ENCODE measurements around the gene ZNFX1.

ZNFX1 gene

GRCh38 chr20:49260218-49260617 lies 17.6 kb downstream of the ZNFX1 start:
- H3K36me3 Mint-ChIP-seq (ENCODE audit: low read depth), result peaks cover 73% of the 10 kb centered on the region
- no peaks in the 10 kb centered on the region for H3K27me3 Mint-ChIP-seq (ENCODE audit: low read depth)
- H3K4me3 Mint-ChIP-seq, result no peak overlapping the region
- H3K4me1 Mint-ChIP-seq (ENCODE audit: low read depth), result peaks cover 5% of the 10 kb centered on the region
- no peak overlapping the region for H3K27ac Mint-ChIP-seq
- no peaks in the 10 kb centered on the region for H3K9me3 Mint-ChIP-seq

DNA sequence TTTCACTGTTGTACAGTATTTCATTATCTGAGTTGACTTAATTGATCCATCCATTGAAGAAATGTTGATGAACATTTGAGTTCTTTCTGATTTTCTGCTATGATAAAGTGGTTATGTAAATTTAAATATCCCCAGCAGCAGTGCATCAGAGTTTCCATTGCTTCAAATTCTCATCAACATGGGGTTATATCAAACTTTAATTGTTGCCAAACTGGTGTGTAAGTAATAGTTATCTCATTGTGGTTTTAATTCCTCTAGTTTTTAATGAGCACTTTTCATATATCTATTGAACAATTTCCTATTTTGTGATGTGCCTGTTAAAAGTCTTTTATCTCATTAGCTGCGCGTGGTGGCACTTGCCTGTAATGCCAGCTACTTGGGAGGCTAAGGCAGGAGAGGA lies 18.1 kb downstream of the ZNFX1 start:
- Mint-ChIP-seq H3K4me3 (no peak overlapping the region), H3K36me3 (ENCODE audit: low read depth) (peaks cover 70% of the 10 kb centered on the region)

DNA sequence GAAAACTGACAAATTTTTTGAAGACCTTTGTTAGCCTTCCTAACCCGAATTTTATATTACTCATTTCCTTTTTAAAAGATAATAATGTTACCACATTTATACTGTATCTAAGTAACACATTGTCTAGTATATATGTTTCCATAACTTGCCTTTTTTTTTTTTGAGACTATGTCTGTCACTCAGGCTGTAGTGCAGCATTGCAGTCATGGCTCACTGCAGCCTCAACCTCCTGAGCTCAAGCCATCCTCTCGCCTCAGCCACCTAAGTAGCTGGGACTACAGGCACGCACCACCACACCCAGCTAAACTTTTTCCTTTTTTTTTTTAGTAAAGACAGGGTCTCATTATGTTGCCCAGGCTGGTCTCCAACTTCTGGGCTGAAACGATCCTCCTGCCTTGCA lies 18.6 kb downstream of the ZNFX1 start:
- Mint-ChIP-seq H3K27ac (no peak overlapping the region), H3K36me3 (ENCODE audit: low read depth) (peaks cover 69% of the 10 kb centered on the region), H3K9me3 (no peaks in the 10 kb centered on the region), H3K4me1 (ENCODE audit: low read depth) (peaks cover 5% of the 10 kb centered on the region), H3K4me3 (no peak overlapping the region), H3K27me3 (ENCODE audit: low read depth) (no peaks in the 10 kb centered on the region)

More for the DNA sequence above, 18.1 kb downstream of the ZNFX1 start:
- Mint-ChIP-seq H3K27me3 (ENCODE audit: low read depth) (no peaks in the 10 kb centered on the region), H3K9me3 (no peaks in the 10 kb centered on the region), H3K4me1 (ENCODE audit: low read depth) (peaks cover 5% of the 10 kb centered on the region), H3K27ac (no peak overlapping the region)

- H3K27ac Mint-ChIP-seq, result no peak overlapping the region
- no peaks in the 10 kb centered on the region for H3K9me3 Mint-ChIP-seq
- no peak overlapping the region for H3K4me3 Mint-ChIP-seq
- peaks cover 68% of the 10 kb centered on the region for H3K36me3 Mint-ChIP-seq (ENCODE audit: low read depth)
- no peaks in the 10 kb centered on the region for H3K27me3 Mint-ChIP-seq (ENCODE audit: low read depth)
- H3K4me1 Mint-ChIP-seq (ENCODE audit: low read depth), result peaks cover 2% of the 10 kb centered on the region
Measured at GRCh38 chr20:49256261-49256660, 21.6 kb downstream of the ZNFX1 start.

- H3K4me3 Mint-ChIP-seq, result no peak overlapping the region
- no peak overlapping the region for H3K27ac Mint-ChIP-seq
- H3K27me3 Mint-ChIP-seq (ENCODE audit: low read depth), result no peaks in the 10 kb centered on the region
- no peaks in the 10 kb centered on the region for H3K4me1 Mint-ChIP-seq (ENCODE audit: low read depth)
- H3K36me3 Mint-ChIP-seq (ENCODE audit: low read depth), result peaks cover 68% of the 10 kb centered on the region
- no peaks in the 10 kb centered on the region for H3K9me3 Mint-ChIP-seq
Measured at GRCh38 chr20:49252556-49253350, 25.1 kb downstream of the ZNFX1 start.

GRCh38 chr20:49248879-49249665 lies 28.8 kb downstream of the ZNFX1 start:
- Mint-ChIP-seq H3K4me3 (no peak overlapping the region), H3K27me3 (ENCODE audit: low read depth) (no peaks in the 10 kb centered on the region), H3K36me3 (ENCODE audit: low read depth) (peaks cover 56% of the 10 kb centered on the region), H3K4me1 (ENCODE audit: low read depth) (peaks cover 2% of the 10 kb centered on the region), H3K9me3 (no peaks in the 10 kb centered on the region), H3K27ac (no peak overlapping the region)

- Mint-ChIP-seq H3K27me3 (ENCODE audit: low read depth) (no peaks in the 10 kb centered on the region), H3K9me3 (no peaks in the 10 kb centered on the region), H3K27ac (no peak overlapping the region), H3K4me1 (ENCODE audit: low read depth) (peaks cover 2% of the 10 kb centered on the region), H3K4me3 (no peak overlapping the region), H3K36me3 (ENCODE audit: low read depth) (peaks cover 55% of the 10 kb centered on the region)
Measured at GRCh38 chr20:49248301-49248700, 29.6 kb downstream of the ZNFX1 start.

- no peak overlapping the region for H3K4me3 Mint-ChIP-seq
- H3K9me3 Mint-ChIP-seq, result no peaks in the 10 kb centered on the region
- peaks cover 54% of the 10 kb centered on the region for H3K36me3 Mint-ChIP-seq (ENCODE audit: low read depth)
- peaks cover 2% of the 10 kb centered on the region for H3K4me1 Mint-ChIP-seq (ENCODE audit: low read depth)
- no peak overlapping the region for H3K27ac Mint-ChIP-seq
- no peaks in the 10 kb centered on the region for H3K27me3 Mint-ChIP-seq (ENCODE audit: low read depth)
Measured at GRCh38 chr20:49247792-49248191, 30.1 kb downstream of the ZNFX1 start.

- H3K27me3 Mint-ChIP-seq (ENCODE audit: low read depth), result no peaks in the 10 kb centered on the region
- H3K36me3 Mint-ChIP-seq (ENCODE audit: low read depth), result peaks cover 53% of the 10 kb centered on the region
- no peak overlapping the region for H3K4me3 Mint-ChIP-seq
- H3K9me3 Mint-ChIP-seq, result no peaks in the 10 kb centered on the region
- H3K27ac Mint-ChIP-seq, result no peak overlapping the region
- H3K4me1 Mint-ChIP-seq (ENCODE audit: low read depth), result peaks cover 2% of the 10 kb centered on the region
Measured at GRCh38 chr20:49247169-49247723, 30.6 kb downstream of the ZNFX1 start.

DNA sequence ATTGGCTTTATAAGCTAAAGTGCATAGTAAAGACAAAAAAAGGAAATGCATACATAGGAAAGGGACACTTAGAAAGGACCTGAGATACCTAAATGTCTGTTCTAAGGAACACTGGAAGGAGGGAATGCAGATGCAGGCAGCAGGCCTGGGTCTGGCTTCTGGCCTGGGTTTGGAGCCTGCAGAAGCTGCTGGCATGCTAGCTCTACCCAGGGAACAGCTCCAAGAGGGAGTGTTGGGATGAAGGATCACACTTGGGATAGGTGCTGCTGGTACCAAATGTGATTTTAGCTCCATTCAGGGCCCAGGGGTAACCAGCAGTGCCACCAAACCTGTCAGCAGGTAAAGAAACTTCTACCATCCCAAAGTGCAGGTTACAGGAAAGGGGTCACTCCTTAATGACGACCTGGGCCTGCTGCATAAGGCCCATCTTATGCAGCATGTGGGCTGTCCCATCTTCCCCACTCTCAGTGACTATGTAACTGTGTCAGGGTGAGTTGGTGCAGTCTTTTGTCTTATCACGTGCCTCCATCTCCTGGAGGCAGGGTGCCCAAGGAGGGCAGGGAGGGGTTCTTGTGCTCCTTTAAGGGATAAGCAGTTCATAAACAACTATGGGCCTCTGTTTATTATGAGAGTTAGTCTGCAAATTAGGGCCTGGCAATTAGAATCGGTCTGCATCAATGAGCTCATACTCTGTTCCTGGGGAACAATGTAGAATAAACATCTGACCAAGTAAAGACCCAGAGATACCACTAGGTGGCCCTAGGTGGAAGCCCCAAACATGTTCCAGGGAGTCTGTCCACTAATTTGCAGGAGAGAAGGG lies 31.7 kb downstream of the ZNFX1 start:
- Mint-ChIP-seq H3K27ac (no peak overlapping the region), H3K27me3 (ENCODE audit: low read depth) (no peaks in the 10 kb centered on the region), H3K36me3 (ENCODE audit: low read depth) (peaks cover 55% of the 10 kb centered on the region), H3K4me3 (no peak overlapping the region), H3K9me3 (no peaks in the 10 kb centered on the region), H3K4me1 (ENCODE audit: low read depth) (peaks cover 2% of the 10 kb centered on the region)

GRCh38 chr20:49237531-49237930 lies 40.3 kb downstream of the ZNFX1 start:
- Mint-ChIP-seq H3K4me1 (ENCODE audit: low read depth) (peaks cover 2% of the 10 kb centered on the region), H3K27me3 (ENCODE audit: low read depth) (no peaks in the 10 kb centered on the region), H3K36me3 (ENCODE audit: low read depth) (peaks cover 54% of the 10 kb centered on the region), H3K9me3 (no peaks in the 10 kb centered on the region), H3K4me3 (no peak overlapping the region), H3K27ac (no peak overlapping the region)

DNA sequence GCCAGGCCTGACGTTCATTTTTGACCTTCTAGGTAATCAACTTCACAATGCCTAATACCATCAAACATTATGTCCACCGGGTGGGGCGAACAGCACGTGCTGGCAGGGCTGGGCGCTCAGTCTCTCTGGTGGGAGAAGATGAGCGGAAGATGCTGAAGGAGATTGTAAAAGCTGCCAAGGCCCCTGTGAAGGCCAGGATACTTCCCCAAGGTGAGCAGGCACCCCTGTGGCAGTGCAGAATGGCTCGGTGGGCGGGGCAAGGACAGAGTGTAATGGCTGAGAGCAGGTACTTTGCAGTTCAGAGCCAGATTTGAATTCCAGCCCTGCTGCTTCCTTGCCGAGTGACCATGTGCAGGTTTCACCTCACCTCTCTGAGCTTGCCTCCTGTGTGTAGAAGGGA lies 41.6 kb downstream of the ZNFX1 start:
- Mint-ChIP-seq H3K36me3 (ENCODE audit: low read depth) (peaks cover 48% of the 10 kb centered on the region), H3K27ac (no peak overlapping the region), H3K4me3 (no peak overlapping the region), H3K4me1 (ENCODE audit: low read depth) (peaks cover 2% of the 10 kb centered on the region), H3K27me3 (ENCODE audit: low read depth) (no peaks in the 10 kb centered on the region), H3K9me3 (no peaks in the 10 kb centered on the region)

DNA sequence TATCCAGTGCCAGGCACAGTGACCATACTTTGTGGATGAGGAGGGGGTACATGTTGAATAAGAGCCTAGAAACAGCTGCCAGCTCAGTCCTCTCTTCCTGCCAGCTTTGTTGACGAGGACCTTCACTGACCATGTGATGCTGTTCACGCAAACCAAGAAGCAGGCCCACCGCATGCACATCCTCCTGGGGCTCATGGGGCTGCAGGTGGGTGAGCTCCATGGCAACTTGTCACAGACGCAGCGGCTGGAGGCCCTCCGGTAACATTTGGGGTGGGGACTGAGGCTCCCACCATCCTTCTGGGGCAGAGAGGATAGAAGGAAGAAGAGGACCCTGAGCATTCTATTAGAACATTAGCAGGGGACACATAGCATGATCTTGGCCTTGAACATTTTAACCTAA lies 43.0 kb downstream of the ZNFX1 start:
- H3K36me3 Mint-ChIP-seq (ENCODE audit: low read depth), result peaks cover 52% of the 10 kb centered on the region
- H3K27me3 Mint-ChIP-seq (ENCODE audit: low read depth), result no peaks in the 10 kb centered on the region
- no peaks in the 10 kb centered on the region for H3K9me3 Mint-ChIP-seq
- H3K27ac Mint-ChIP-seq, result no peak overlapping the region
- H3K4me3 Mint-ChIP-seq, result no peak overlapping the region
- H3K4me1 Mint-ChIP-seq (ENCODE audit: low read depth), result peaks cover under 1% of the 10 kb centered on the region

GRCh38 chr20:49233226-49233625 lies 44.6 kb downstream of the ZNFX1 start:
- H3K4me1 Mint-ChIP-seq (ENCODE audit: low read depth), result no peaks in the 10 kb centered on the region
- peaks cover 47% of the 10 kb centered on the region for H3K36me3 Mint-ChIP-seq (ENCODE audit: low read depth)
- no peaks in the 10 kb centered on the region for H3K27me3 Mint-ChIP-seq (ENCODE audit: low read depth)
- H3K9me3 Mint-ChIP-seq, result no peaks in the 10 kb centered on the region
- no peak overlapping the region for H3K27ac Mint-ChIP-seq
- no peak overlapping the region for H3K4me3 Mint-ChIP-seq
